Esophagus squamous epithelium (tissue), 4 donors: ENCODE measurements around the gene MAP1A.

Source experiments
- CTCF ChIP-seq, 6 experiments: fragments of 450-650 bp in 4 of 6; fragments of 200-600 bp in 2 of 6; sonication (generic) in 2 of 6; IDR thresholded peaks; one replicate each; pipeline ENCODE4 v1.5.1; 2016 to 2019; ENCODE audit warnings: antibody characterized with exemption in 6 of 6, mild to moderate bottlenecking in 4 of 6, moderate library complexity in 4 of 6
- POLR2A ChIP-seq, 4 donors: fragments of 450-650 bp; IDR thresholded peaks; one replicate each; pipeline ENCODE4 v1.6.1; 2017; ENCODE audit warnings: antibody characterized with exemption in 4 of 4, mild to moderate bottlenecking in 4 of 4, moderate library complexity in 3 of 4

- TF ChIP-seq CTCF (IDR thresholded peaks at IDR 0.05) (no peak), POLR2A (IDR thresholded peaks at IDR 0.05) (no peak)
Observed at GRCh38 chr15:43531018-43531670, 13.7 kb downstream of the MAP1A start.
